HG03354 (cell line): ENCODE data around the gene EFNA2.
"Not testable (repeated sequence)": the region's sequence is repeated elsewhere in the genome, so short reads cannot be mapped to it uniquely, and the experiment has no call there.

Source experiments
- ATAC-seq: cut with Tn5 transposase; IDR thresholded peaks from one replicate; pipeline ENCODE4 v1.9.1; 2021; ENCODE audit warnings: mild to moderate bottlenecking; ENCODE audit not compliant: unreplicated experiment, poor library complexity, severe bottlenecking

The EFNA2 gene

GRCh38 chr19:1312767-1313694 lies 27.4 kb downstream of the EFNA2 start:
- no peak for ATAC-seq

- no peak for ATAC-seq
Observed at GRCh38 chr19:1313695-1314613, 28.3 kb downstream of the EFNA2 start.

GRCh38 chr19:1315470-1316166 lies 29.9 kb downstream of the EFNA2 start:
- ATAC-seq = no peak

- no peak for ATAC-seq
Observed at GRCh38 chr19:1316466-1316865, 30.8 kb downstream of the EFNA2 start.

- no peak for ATAC-seq
Observed at GRCh38 chr19:1317274-1318003, 31.8 kb downstream of the EFNA2 start.

GRCh38 chr19:1318678-1319471 lies 33.2 kb downstream of the EFNA2 start:
- ATAC-seq = no peak

GRCh38 chr19:1320282-1320650 lies 34.6 kb downstream of the EFNA2 start:
- not testable (repeated sequence) for ATAC-seq

- ATAC-seq = no peak
Observed at GRCh38 chr19:1321539-1321938, 35.9 kb downstream of the EFNA2 start.

- ATAC-seq = no peak
Observed at GRCh38 chr19:1322198-1322981, 36.7 kb downstream of the EFNA2 start.

GRCh38 chr19:1324249-1324805 lies 38.7 kb downstream of the EFNA2 start:
- ATAC-seq = no peak

GRCh38 chr19:1324806-1325567 lies 39.3 kb downstream of the EFNA2 start:
- ATAC-seq = no peak

- ATAC-seq = no peak
Observed at GRCh38 chr19:1325568-1326294, 40.1 kb downstream of the EFNA2 start.

GRCh38 chr19:1327125-1327524 lies 41.5 kb downstream of the EFNA2 start:
- no peak for ATAC-seq

GRCh38 chr19:1332208-1332607 lies 46.5 kb downstream of the EFNA2 start:
- ATAC-seq = not testable (repeated sequence)

- ATAC-seq = no peak
Observed at GRCh38 chr19:1336079-1336684, 50.5 kb downstream of the EFNA2 start.
